Lung (tissue), 12 donors: Measurements from ENCODE around the gene CYP2D6. TPM values are rescaled to one million over a fixed set of nuclear protein-coding genes. Genes with fewer than 3 reads are reported as not detected.
"Not testable (repeated sequence)": the region's sequence is repeated elsewhere in the genome, so short reads cannot be mapped to it uniquely, and the experiment has no call there.

Experiments used
- ATAC-seq: fragments of 200-7000 bp; cut with Tn5 transposase; one replicate; pipeline ENCODE4 v1.9.1; 2020; ENCODE audit warnings: moderate number of reproducible peaks; ENCODE audit not compliant: insufficient read depth, low FRiP score
- DNase-seq, 3 donors: peaks; one replicate each; pipeline ENCODE4 v3.0.0-alpha.2; 2013 to 2017
- H3K27ac ChIP-seq, 2 donors: one replicate each; pipeline ENCODE4 v1.5.1; 2013; ENCODE audit warnings: mild to moderate bottlenecking in 2 of 2, moderate library complexity in 2 of 2, control low read depth in 1 of 2, inconsistent platforms in 1 of 2, low read depth in 1 of 2, low read length in 1 of 2
- H3K27me3 ChIP-seq, 3 donors: one replicate each; pipeline ENCODE4 v1.5.1; 2013; ENCODE audit warnings: low read length in 2 of 3; ENCODE audit not compliant: control insufficient read depth in 3 of 3, insufficient read depth in 3 of 3
- H3K36me3 ChIP-seq, 4 donors: one replicate each; pipeline ENCODE4 v1.5.1; 2013; ENCODE audit warnings: low read length in 4 of 4, mild to moderate bottlenecking in 1 of 4, moderate library complexity in 1 of 4; ENCODE audit not compliant: control insufficient read depth in 4 of 4, insufficient read depth in 4 of 4
- H3K4me1 ChIP-seq, 5 donors: one replicate each; pipeline ENCODE4 v1.5.1; 2013; ENCODE audit warnings: low read length in 5 of 5, mild to moderate bottlenecking in 2 of 5, moderate library complexity in 1 of 5; ENCODE audit not compliant: control insufficient read depth in 5 of 5, insufficient read depth in 5 of 5
- H3K4me3 ChIP-seq: one replicate; pipeline ENCODE4 v1.5.1; 2013; ENCODE audit warnings: mild to moderate bottlenecking, control low read depth, moderate library complexity
- H3K9ac ChIP-seq, 2 donors: one replicate each; pipeline ENCODE4 v1.5.1; 2013; ENCODE audit warnings: low read length in 2 of 2, control low read depth in 1 of 2; ENCODE audit not compliant: insufficient read depth in 1 of 2
- H3K9me3 ChIP-seq, 4 donors: one replicate each; pipeline ENCODE4 v1.5.1; 2013; ENCODE audit warnings: low read length in 3 of 4, mild to moderate bottlenecking in 1 of 4, moderate library complexity in 1 of 4; ENCODE audit not compliant: control insufficient read depth in 4 of 4, insufficient read depth in 3 of 4
- WGBS, 2 donors: extraction: QIAGEN DNeasy Blood & Tissue Kit; methylation state at CpG; one replicate each; pipeline ENCODE4 v1.1.7; 2013; 5-methylcytosine and 5-hydroxymethylcytosine counted together
- polyA plus RNA-seq, 2 donors: library from polyadenylated mRNA; stranded (reverse); fragments of 200-250 nt; gene quantifications; one replicate each; pipeline ENCODE4 v1.2.1, GENCODE V29; 2013
- total RNA-seq, 2 donors: library from RNA; depleted of rRNA in 1 of 2; stranded (reverse); fragments of >200 nt in 1 of 2; gene quantifications; one replicate each; pipeline ENCODE4 v1.2.1, GENCODE V29; 2014 to 2021
- TF ChIP-seq, protein P1 (sequence below): IDR thresholded peaks from 2 replicates; pipeline ENCODE4 v1.5.1; 2012; ENCODE audit warnings: mild to moderate bottlenecking; ENCODE audit errors: control extremely low read depth, extremely low read depth
- donor health status: control.
- donor health status: control.
- donor health status: Bipolar disorder and iron deficiency.
- donor health status: healthy.
- donor health status: DM: yes; HTN: yes; CAD: no.

Gene CYP2D6
- total and polyA plus RNA-seq, 4 donors = 0.80 to 1.3 (median 1.1) TPM

DNA sequence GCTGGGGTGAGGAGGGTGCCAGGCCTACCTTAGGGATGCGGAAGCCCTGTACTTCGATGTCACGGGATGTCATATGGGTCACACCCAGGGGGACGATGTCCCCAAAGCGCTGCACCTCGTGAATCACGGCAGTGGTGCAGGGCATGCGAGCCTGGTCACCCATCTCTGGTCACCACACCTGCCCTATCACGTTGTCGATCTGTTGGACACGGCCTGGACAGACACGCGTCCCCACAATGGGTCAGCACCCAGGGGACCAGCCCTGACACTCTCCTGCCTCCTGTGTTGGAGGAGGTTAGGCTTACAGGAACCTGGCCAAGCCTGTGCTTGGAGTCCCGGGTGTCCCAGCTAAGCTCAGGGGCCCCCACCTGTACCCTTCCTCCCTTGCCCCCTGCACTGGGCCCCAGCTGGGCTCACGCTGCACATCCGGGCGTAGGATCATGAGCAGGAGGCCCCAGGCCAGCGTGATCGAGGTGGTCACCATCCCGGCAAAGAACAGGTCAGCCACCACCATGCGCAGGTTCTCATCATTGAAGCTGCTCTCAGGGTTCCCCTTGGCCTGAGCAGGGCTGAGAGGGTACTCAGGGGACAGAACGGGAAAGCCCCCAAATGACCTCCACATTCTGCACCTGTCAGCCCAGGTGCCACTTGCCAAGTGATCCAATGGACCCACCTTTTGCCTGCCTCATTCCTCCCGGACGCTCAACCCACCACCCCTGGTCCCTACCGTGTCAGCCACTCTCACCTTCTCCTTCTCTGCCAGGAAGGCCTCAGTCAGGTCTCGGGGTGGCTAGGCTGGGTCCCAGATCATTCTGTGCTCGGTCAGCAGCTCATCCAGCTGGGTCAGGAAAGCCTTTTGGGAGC lies 20.3 kb upstream of the CYP2D6 start:
- 93 to 95% methylated on average over 22 to 27 of the region's 27 CpGs for WGBS, 2 donors
- Histone ChIP-seq H3K4me3 (no peak overlapping the region), H3K36me3 (peaks cover 0 to 17% (median 0%) of the 10 kb centered on the region in 4 donors), H3K27ac (no peak overlapping the region), H3K9ac (no peak overlapping the region), H3K4me1 (no peaks in the 10 kb centered on the region), H3K9me3 (no peaks in the 10 kb centered on the region), H3K27me3 (no peaks in the 10 kb centered on the region)
- DNase-seq (no peak), ATAC-seq (no peak)
- TF ChIP-seq, protein P1, sequence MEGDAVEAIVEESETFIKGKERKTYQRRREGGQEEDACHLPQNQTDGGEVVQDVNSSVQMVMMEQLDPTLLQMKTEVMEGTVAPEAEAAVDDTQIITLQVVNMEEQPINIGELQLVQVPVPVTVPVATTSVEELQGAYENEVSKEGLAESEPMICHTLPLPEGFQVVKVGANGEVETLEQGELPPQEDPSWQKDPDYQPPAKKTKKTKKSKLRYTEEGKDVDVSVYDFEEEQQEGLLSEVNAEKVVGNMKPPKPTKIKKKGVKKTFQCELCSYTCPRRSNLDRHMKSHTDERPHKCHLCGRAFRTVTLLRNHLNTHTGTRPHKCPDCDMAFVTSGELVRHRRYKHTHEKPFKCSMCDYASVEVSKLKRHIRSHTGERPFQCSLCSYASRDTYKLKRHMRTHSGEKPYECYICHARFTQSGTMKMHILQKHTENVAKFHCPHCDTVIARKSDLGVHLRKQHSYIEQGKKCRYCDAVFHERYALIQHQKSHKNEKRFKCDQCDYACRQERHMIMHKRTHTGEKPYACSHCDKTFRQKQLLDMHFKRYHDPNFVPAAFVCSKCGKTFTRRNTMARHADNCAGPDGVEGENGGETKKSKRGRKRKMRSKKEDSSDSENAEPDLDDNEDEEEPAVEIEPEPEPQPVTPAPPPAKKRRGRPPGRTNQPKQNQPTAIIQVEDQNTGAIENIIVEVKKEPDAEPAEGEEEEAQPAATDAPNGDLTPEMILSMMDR = no peak

DNA sequence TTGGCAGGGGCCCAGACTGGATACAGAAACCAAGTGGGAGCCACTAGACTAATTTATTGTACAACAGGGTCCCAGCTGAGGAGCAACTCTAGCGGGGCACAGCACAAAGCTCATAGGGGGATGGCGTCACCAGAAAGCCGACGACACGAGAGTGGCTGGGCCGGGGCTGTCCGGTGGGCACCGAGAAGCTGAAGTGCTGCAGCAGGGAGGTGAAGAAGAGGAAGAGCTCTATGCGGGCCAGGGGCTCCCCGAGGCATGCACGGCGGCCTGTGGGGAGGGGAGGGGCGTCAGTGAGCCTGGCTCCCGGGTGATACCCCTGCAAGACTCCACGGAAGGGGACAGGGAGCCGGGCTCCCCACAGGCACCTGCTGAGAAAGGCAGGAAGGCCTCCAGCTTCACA lies 19.2 kb upstream of the CYP2D6 start:
- peaks cover 0 to 11% (median 0%) of the 10 kb centered on the region in 4 donors for H3K36me3 ChIP-seq
- 89 to 91% methylated on average over 11 to 13 of the region's 16 CpGs for WGBS, 2 donors

DNA sequence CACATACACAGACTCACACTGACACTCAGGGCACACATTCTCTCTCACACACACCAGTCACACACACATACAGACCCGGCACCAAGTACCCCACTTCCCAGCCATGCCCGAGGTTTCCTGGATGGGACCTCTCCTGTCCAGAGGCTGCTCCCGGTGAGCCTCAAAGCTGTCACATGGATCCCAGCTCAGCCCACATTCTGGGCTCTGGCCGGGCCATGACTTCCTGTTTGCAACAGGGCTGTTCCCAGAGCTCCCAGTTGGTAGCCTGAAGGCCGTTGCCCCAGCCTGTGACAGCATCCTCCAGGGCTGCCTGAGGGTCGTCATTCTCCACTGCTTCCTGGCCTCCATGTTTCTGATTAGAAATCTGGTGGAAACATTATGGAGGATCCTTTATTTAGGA lies 14.6 kb upstream of the CYP2D6 start:
- no peak for ATAC-seq
- Histone ChIP-seq H3K9me3 (no peaks in the 10 kb centered on the region), H3K4me3 (no peak overlapping the region), H3K4me1 (no peaks in the 10 kb centered on the region), H3K27me3 (no peaks in the 10 kb centered on the region), H3K27ac (no peak overlapping the region), H3K36me3 (peaks cover 0 to 11% (median 0%) of the 10 kb centered on the region in 4 donors), H3K9ac (no peak overlapping the region)
- no peak for DNase-seq
- WGBS, 2 donors = 49 to 50% methylated on average over 6 of the region's 6 CpGs
- TF ChIP-seq, protein P1 = no peak

More for the DNA sequence above, 19.2 kb upstream of the CYP2D6 start:
- not testable (repeated sequence) for ATAC-seq, H3K9ac ChIP-seq, DNase-seq, H3K9me3 ChIP-seq, H3K4me1 ChIP-seq, H3K27ac ChIP-seq, H3K4me3 ChIP-seq, H3K27me3 ChIP-seq

DNA sequence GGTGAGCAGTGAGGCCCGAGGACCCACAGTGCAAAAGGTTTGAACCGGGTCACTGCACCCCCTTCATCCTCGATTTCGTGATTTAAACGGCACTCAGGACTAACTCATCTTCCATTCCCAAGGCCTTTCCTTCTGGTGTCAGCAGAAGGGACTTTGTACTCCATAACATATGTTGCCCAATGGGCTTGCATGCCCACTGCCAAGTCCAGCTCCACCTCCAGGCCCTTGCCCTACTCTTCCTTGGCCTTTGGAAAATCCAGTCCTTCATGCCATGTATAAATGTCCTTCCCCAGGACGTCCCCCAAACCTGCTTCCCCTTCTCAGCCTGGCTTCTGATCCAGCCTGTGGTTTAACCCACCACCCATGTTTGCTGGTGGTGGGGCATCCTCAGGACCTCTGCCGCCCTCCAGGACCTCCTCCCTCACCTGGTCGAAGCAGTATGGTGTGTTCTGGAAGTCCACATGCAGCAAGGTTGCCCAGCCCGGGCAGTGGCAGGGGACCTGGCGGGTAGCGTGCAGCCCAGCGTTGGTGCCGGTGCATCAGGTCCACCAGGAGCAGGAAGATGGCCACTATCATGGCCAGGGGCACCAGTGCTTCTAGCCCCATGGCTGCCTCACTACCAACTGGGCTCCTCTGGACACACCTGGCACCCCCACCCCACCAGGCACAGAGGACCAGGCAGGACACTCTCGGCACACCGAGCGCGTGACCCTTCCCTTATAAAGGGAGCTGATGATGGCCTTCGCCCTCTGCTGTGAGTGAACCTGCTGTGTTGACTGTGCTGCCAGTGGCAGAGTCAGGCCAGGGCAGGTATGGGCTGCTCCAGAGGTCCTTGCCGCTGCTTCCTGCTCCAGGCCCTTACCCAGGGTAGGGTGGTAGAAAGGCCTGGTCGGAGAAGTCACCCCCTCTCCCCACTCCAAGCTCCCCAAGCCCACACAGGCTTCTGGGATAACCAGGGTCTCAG lies 13.5 kb upstream of the CYP2D6 start:
- ATAC-seq, DNase-seq, H3K4me1 ChIP-seq, H3K4me3 ChIP-seq, H3K9ac ChIP-seq, H3K9me3 ChIP-seq, H3K27ac ChIP-seq, H3K27me3 ChIP-seq: not testable (repeated sequence)
- 88 to 93% methylated on average over 12 to 15 of the region's 20 CpGs for WGBS, 2 donors
- peaks cover 0 to 13% (median 0%) of the 10 kb centered on the region in 4 donors for H3K36me3 ChIP-seq
